ENCODE data around the gene FUOM. TPM values are rescaled to one million over a fixed set of nuclear protein-coding genes. Genes with fewer than 3 reads are reported as not detected.

The FUOM gene
- total RNA-seq, 1 experiment from 2014 or later, result 31.3 TPM

DNA sequence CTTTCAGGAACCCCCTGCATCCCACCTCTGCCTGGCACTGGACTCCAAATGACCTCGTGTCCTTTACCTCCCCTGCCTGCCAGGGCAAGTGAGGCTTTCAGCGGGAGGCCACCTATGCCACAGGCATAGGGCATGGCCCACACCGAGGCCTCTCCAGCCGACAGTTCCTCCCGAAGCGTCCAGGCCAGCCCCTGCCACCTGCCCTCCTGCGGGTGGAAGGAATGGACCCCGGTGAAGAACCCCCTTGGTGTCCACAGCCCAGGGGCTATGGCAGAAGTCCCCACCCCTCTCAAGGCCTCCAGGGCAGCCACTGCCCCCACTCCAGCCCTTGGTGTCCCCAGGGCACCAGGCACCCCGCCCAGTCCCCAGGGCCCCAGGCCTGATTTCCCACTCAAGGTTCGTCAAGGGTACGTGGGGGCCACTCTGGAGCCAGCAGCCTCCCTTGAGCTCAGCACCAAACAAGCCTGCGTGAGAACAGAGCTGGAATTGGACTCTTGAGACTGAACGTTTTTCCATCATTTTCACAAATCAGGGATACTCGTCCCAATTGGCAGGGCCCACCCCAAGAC lies 3.1 kb downstream of the FUOM start:
- no peak overlapping the region for H3K27ac Mint-ChIP-seq
- no peaks in the 10 kb centered on the region for H3K9me3 Mint-ChIP-seq
- DNase-seq (ENCODE audit: low spot score) (no peak), ATAC-seq (no peak)
- H3K4me1 Mint-ChIP-seq, result no peaks in the 10 kb centered on the region
- no peaks in the 10 kb centered on the region; the same call in 1 of the 2 replicates for H3K27me3 Mint-ChIP-seq (ENCODE audit: low read depth)
- POLR2A ChIA-PET, result no interaction called here
- H3K36me3 Mint-ChIP-seq, result no peaks in the 10 kb centered on the region
- CTCF ChIA-PET, result interaction anchor here (1.3 kb wide), 1 partner anchor 25 kb away, joined by 3 read pairs; no protein-coding TSS in a partner anchor
- TF ChIP-seq NFATC4 (CRISPR knock-in tag; IDR thresholded peaks at IDR 0.05), result no peak
- H3K4me3 Mint-ChIP-seq, result no peak overlapping the region

DNA sequence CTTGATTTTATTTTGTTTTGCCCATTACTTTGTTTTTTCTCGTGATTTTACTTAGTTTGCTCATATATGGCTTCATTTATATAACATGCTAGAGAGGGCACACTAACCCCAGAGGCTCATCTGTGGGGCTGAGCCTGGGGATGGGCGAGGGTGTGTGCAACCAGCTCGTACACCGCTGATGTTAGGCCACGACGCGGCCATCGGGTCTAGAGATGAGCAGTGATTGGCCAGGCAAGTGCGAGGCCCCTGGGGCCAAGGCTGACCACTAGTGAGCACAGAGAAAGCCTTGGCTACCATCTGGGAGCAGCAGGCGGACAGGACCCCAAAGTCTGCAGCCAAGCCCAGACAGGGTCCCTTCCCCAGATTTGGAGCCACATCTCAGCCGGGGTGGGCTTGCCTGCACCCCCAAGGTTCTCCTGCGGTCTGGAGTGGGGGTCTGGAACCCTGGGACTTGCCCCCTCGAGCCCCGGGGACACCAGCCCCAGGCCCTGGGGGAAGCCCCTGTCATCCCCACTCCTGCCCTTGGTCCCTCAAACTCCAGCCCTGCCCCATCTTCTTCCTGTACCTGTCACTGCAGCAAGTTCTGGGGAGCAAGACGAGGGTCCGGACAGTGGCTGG lies 3.7 kb downstream of the FUOM start:
- Mint-ChIP-seq H3K4me3 (no peak overlapping the region), H3K27ac (0 out of 2 replicates have a peak overlapping the region, but pooled peaks have one; percentile 57), H3K9me3 (no peaks in the 10 kb centered on the region), H3K27me3 (ENCODE audit: low read depth) (peaks cover 2% of the 10 kb centered on the region; the same call in 1 of the 2 replicates), H3K4me1 (no peaks in the 10 kb centered on the region), H3K36me3 (no peaks in the 10 kb centered on the region)
- DNase-seq (ENCODE audit: low spot score) (no peak), ATAC-seq (no peak)
- TF ChIP-seq, protein P1, sequence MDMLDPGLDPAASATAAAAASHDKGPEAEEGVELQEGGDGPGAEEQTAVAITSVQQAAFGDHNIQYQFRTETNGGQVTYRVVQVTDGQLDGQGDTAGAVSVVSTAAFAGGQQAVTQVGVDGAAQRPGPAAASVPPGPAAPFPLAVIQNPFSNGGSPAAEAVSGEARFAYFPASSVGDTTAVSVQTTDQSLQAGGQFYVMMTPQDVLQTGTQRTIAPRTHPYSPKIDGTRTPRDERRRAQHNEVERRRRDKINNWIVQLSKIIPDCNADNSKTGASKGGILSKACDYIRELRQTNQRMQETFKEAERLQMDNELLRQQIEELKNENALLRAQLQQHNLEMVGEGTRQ (CRISPR knock-in tag; IDR thresholded peaks at IDR 0.05), result no peak
- TF ChIP-seq, protein P2, sequence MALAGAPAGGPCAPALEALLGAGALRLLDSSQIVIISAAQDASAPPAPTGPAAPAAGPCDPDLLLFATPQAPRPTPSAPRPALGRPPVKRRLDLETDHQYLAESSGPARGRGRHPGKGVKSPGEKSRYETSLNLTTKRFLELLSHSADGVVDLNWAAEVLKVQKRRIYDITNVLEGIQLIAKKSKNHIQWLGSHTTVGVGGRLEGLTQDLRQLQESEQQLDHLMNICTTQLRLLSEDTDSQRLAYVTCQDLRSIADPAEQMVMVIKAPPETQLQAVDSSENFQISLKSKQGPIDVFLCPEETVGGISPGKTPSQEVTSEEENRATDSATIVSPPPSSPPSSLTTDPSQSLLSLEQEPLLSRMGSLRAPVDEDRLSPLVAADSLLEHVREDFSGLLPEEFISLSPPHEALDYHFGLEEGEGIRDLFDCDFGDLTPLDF (CRISPR knock-in tag; IDR thresholded peaks at IDR 0.05), result no peak
- TF ChIP-seq, protein P3, sequence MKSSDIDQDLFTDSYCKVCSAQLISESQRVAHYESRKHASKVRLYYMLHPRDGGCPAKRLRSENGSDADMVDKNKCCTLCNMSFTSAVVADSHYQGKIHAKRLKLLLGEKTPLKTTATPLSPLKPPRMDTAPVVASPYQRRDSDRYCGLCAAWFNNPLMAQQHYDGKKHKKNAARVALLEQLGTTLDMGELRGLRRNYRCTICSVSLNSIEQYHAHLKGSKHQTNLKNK (CRISPR knock-in tag; IDR thresholded peaks at IDR 0.05), result no peak
- TF ChIP-seq GTF2I (CRISPR knock-in tag; conservative IDR thresholded peaks at IDR 0.05) (no peak), ZNF121 (CRISPR knock-in tag; IDR thresholded peaks at IDR 0.05) (no peak)
- POLR2A ChIA-PET, result interaction anchor here (0.8 kb wide), 1 partner anchor 19 kb away, joined by 3 read pairs; no protein-coding TSS in a partner anchor
- CTCF ChIA-PET, result interaction anchor here (0.7 to 1.8 kb wide), 5 partner anchors 25 to 87 kb away, joined by 3 to 14 read pairs (median 3); no protein-coding TSS in a partner anchor

DNA sequence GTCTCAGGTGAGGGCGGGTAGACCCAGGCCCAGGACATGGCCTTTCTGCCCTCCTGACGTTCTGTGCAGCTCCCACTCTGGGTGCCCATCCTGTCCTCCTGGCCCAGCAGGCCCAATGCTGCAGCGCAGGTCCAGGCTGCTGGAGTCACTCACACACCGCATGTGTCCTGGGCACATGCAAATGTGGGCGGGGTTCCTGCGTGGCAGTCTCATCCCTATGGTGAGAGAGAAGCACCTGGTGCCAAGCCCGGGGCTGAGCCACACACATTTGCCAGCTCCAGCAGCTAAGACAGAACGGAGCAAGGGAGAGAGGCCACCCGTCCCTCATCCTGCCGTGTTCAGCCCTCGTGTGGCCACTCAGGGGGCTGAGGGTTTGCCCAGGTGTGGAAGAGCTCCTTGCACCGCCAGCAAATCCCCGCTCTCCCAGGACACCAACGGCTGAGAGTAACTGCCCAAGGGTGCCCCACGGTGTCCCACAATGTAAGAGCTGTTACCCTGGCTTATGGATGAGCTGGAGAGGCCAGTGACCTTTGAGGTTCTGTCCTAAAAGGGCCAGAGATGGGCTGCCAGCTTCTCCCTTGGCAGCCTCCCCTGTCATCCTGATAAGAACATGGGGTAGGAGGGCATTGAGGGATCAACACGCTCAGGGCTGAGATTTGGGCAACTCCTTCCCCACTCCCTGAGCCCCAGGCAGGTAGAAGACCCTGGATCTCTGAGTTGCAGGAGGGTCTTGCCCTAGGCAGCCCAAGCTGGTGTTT lies 4.4 kb downstream of the FUOM start:
- ATAC-seq (no peak), DNase-seq (ENCODE audit: low spot score) (no peak)
- TF ChIP-seq, protein P4, sequence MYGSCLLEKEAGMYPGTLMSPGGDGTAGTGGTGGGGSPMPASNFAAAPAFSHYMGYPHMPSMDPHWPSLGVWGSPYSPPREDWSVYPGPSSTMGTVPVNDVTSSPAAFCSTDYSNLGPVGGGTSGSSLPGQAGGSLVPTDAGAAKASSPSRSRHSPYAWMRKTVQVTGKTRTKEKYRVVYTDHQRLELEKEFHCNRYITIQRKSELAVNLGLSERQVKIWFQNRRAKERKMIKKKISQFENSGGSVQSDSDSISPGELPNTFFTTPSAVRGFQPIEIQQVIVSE (CRISPR knock-in tag; IDR thresholded peaks at IDR 0.05; ENCODE audit: borderline replicate concordance), result no peak
- TF ChIP-seq CREB1 (CRISPR knock-in tag; IDR thresholded peaks at IDR 0.05), result no peak
- no peak for TF ChIP-seq TP53 (CRISPR knock-in tag; IDR thresholded peaks at IDR 0.05)
- no peak for TF ChIP-seq MYBL2 (CRISPR knock-in tag; IDR thresholded peaks at IDR 0.05)
- TF ChIP-seq, protein P5, sequence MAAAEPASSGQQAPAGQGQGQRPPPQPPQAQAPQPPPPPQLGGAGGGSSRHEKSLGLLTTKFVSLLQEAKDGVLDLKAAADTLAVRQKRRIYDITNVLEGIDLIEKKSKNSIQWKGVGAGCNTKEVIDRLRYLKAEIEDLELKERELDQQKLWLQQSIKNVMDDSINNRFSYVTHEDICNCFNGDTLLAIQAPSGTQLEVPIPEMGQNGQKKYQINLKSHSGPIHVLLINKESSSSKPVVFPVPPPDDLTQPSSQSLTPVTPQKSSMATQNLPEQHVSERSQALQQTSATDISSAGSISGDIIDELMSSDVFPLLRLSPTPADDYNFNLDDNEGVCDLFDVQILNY (CRISPR knock-in tag; IDR thresholded peaks at IDR 0.05), result no peak
- TF ChIP-seq, protein P6, sequence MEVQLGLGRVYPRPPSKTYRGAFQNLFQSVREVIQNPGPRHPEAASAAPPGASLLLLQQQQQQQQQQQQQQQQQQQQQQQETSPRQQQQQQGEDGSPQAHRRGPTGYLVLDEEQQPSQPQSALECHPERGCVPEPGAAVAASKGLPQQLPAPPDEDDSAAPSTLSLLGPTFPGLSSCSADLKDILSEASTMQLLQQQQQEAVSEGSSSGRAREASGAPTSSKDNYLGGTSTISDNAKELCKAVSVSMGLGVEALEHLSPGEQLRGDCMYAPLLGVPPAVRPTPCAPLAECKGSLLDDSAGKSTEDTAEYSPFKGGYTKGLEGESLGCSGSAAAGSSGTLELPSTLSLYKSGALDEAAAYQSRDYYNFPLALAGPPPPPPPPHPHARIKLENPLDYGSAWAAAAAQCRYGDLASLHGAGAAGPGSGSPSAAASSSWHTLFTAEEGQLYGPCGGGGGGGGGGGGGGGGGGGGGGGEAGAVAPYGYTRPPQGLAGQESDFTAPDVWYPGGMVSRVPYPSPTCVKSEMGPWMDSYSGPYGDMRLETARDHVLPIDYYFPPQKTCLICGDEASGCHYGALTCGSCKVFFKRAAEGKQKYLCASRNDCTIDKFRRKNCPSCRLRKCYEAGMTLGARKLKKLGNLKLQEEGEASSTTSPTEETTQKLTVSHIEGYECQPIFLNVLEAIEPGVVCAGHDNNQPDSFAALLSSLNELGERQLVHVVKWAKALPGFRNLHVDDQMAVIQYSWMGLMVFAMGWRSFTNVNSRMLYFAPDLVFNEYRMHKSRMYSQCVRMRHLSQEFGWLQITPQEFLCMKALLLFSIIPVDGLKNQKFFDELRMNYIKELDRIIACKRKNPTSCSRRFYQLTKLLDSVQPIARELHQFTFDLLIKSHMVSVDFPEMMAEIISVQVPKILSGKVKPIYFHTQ (CRISPR knock-in tag; IDR thresholded peaks at IDR 0.05), result no peak
- TF ChIP-seq, protein P7, sequence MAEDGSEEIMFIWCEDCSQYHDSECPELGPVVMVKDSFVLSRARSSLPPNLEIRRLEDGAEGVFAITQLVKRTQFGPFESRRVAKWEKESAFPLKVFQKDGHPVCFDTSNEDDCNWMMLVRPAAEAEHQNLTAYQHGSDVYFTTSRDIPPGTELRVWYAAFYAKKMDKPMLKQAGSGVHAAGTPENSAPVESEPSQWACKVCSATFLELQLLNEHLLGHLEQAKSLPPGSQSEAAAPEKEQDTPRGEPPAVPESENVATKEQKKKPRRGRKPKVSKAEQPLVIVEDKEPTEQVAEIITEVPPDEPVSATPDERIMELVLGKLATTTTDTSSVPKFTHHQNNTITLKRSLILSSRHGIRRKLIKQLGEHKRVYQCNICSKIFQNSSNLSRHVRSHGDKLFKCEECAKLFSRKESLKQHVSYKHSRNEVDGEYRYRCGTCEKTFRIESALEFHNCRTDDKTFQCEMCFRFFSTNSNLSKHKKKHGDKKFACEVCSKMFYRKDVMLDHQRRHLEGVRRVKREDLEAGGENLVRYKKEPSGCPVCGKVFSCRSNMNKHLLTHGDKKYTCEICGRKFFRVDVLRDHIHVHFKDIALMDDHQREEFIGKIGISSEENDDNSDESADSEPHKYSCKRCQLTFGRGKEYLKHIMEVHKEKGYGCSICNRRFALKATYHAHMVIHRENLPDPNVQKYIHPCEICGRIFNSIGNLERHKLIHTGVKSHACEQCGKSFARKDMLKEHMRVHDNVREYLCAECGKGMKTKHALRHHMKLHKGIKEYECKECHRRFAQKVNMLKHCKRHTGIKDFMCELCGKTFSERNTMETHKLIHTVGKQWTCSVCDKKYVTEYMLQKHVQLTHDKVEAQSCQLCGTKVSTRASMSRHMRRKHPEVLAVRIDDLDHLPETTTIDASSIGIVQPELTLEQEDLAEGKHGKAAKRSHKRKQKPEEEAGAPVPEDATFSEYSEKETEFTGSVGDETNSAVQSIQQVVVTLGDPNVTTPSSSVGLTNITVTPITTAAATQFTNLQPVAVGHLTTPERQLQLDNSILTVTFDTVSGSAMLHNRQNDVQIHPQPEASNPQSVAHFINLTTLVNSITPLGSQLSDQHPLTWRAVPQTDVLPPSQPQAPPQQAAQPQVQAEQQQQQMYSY (CRISPR knock-in tag; IDR thresholded peaks at IDR 0.05), result no peak
- no peak for TF ChIP-seq SMAD4 (CRISPR knock-in tag; IDR thresholded peaks at IDR 0.05)
- TF ChIP-seq ATF1 (CRISPR knock-in tag; IDR thresholded peaks at IDR 0.05), result no peak
- TF ChIP-seq, protein P8, sequence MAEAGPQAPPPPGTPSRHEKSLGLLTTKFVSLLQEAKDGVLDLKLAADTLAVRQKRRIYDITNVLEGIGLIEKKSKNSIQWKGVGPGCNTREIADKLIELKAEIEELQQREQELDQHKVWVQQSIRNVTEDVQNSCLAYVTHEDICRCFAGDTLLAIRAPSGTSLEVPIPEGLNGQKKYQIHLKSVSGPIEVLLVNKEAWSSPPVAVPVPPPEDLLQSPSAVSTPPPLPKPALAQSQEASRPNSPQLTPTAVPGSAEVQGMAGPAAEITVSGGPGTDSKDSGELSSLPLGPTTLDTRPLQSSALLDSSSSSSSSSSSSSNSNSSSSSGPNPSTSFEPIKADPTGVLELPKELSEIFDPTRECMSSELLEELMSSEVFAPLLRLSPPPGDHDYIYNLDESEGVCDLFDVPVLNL (CRISPR knock-in tag; IDR thresholded peaks at IDR 0.05; ENCODE audit: borderline replicate concordance, low read depth), result no peak
- Mint-ChIP-seq H3K4me1 (no peaks in the 10 kb centered on the region), H3K9me3 (no peaks in the 10 kb centered on the region), H3K27ac (no peak overlapping the region), H3K27me3 (ENCODE audit: low read depth) (peaks cover 2% of the 10 kb centered on the region; the same call in 1 of the 2 replicates), H3K4me3 (no peak overlapping the region), H3K36me3 (no peaks in the 10 kb centered on the region)
- CTCF ChIA-PET, result interaction anchor here (0.7 to 1.8 kb wide), 5 partner anchors 24 to 86 kb away, joined by 3 to 14 read pairs (median 3); no protein-coding TSS in a partner anchor
- POLR2A ChIA-PET, result interaction anchor here (0.8 kb wide), 1 partner anchor 20 kb away, joined by 3 read pairs; no protein-coding TSS in a partner anchor

Measured in WTC11 (cell line).